K562 (cell line): ENCODE measurements around the gene ASB18. TPM values are rescaled to one million over a fixed set of nuclear protein-coding genes. Genes with fewer than 3 reads are reported as not detected.

ENCODE experiments used
- ATAC-seq: fragments of 200-7000 bp; cut with Tn5 transposase; 3 replicates; pipeline ENCODE4 v1.9.1; 2020; ENCODE audit warnings: moderate library complexity
- BruUV-seq: library from RNA; stranded (reverse); fragments of 400-500 nt; replicated peaks from 2 replicates; lab custom pipeline; 2021; lab: Mats Ljungman, UMichigan
- CTCF ChIA-PET: fragments of 300-600 bp; formaldehyde crosslinking; extraction: SDS; loops from one replicate; lab custom pipeline; 2021; ENCODE audit warnings: low intra/inter-chr PET ratio; lab: Yijun Ruan, JAX
- POLR2A ChIA-PET: fragments of 300-600, 350-650 bp; sonication (Branson Sonifier 250); formaldehyde crosslinking; extraction: SDS; loops from one replicate; lab custom pipeline; 2021; ENCODE audit warnings: antibody characterized with exemption, inconsistent platforms; lab: Yijun Ruan, JAX
- DNase-seq, 4 experiments: peaks; one replicate each; pipeline versions ENCODE4 v3.0.0 to v3.0.0-alpha.2; 2011 to 2018; ENCODE audit warnings: low spot score in 3 of 4, mixed read lengths in 3 of 4; ENCODE audit errors: extremely low read depth in 1 of 4
- FAIRE-seq: peaks from 2 replicates; lab custom pipeline; 2011; peaks lifted over from hg19 to GRCh38; lab: Jason Lieb, UNC
- H2AFZ ChIP-seq: 2 replicates; pipeline ENCODE4 v1.6.0; 2011; ENCODE audit warnings: low read depth, low read length, control low read depth, inconsistent platforms
- H3K27ac ChIP-seq: fragments of 200-600 bp; 3 replicates; pipeline ENCODE4 v1.8.0; 2011; ENCODE audit warnings: low read depth, mild to moderate bottlenecking, control low read depth, inconsistent platforms, low read length, moderate library complexity, mixed read lengths; ENCODE audit errors: extremely low read depth
- H3K27me3 ChIP-seq, 2 experiments: fragments of 300-600 bp in 1 of 2; 2 replicates in 1 of 2; 3 replicates in 1 of 2; pipeline versions ENCODE4 v1.6.0 to v1.8.0; 2011; ENCODE audit warnings: inconsistent platforms in 2 of 2, low read length in 2 of 2, mild to moderate bottlenecking in 1 of 2, mixed read lengths in 1 of 2, moderate library complexity in 1 of 2; ENCODE audit not compliant: control insufficient read depth in 2 of 2, insufficient read depth in 2 of 2
- H3K36me3 ChIP-seq: fragments of 300-600 bp; 3 replicates; pipeline ENCODE4 v1.8.0; 2011; ENCODE audit warnings: mild to moderate bottlenecking, low read length, inconsistent platforms; ENCODE audit not compliant: control insufficient read depth, insufficient read depth
- H3K4me1 ChIP-seq, 2 experiments: fragments of 200-600 bp in 1 of 2; replicated peaks in 1 of 2; 2 replicates in 1 of 2; 3 replicates in 1 of 2; pipeline versions ENCODE4 v1.5.1 to v1.8.0; 2011; ENCODE audit warnings: inconsistent platforms in 2 of 2, low read length in 2 of 2, mild to moderate bottlenecking in 1 of 2, mixed read lengths in 1 of 2, moderate library complexity in 1 of 2; ENCODE audit not compliant: control insufficient read depth in 2 of 2, insufficient read depth in 2 of 2
- H3K4me2 ChIP-seq: 2 replicates; pipeline ENCODE4 v1.6.1; 2011; ENCODE audit warnings: low read length, control low read depth, inconsistent platforms, mixed read lengths; ENCODE audit not compliant: insufficient read depth
- H3K4me3 ChIP-seq: fragments of 200-600 bp; sonication (generic), shearing (Covaris generic); 2 replicates; pipeline ENCODE4 v1.5.1; 2016; ENCODE audit warnings: control low read depth, inconsistent platforms
- H3K79me2 ChIP-seq: fragments of 200-600 bp; 3 replicates; pipeline ENCODE4 v1.8.0; 2011; ENCODE audit warnings: low read length, inconsistent platforms; ENCODE audit not compliant: control insufficient read depth, insufficient read depth
- H3K9ac ChIP-seq, 2 experiments: 2 replicates each; pipeline versions ENCODE4 v1.6.0 to v1.6.1; 2011; ENCODE audit warnings: low read depth in 2 of 2, low read length in 2 of 2, control low read depth in 1 of 2, inconsistent platforms in 1 of 2, mild to moderate bottlenecking in 1 of 2, mixed read lengths in 1 of 2; ENCODE audit not compliant: insufficient read depth in 1 of 2
- H3K9me1 ChIP-seq: one replicate; pipeline ENCODE4 v1.6.0; 2011; ENCODE audit warnings: inconsistent platforms, mild to moderate bottlenecking, low read length, moderate library complexity; ENCODE audit not compliant: control insufficient read depth, insufficient read depth
- H3K9me3 ChIP-seq: replicated peaks from 2 replicates; pipeline ENCODE4 v1.5.1; 2011; ENCODE audit warnings: low read depth, low read length, inconsistent platforms; ENCODE audit not compliant: control insufficient read depth, insufficient read depth
- H4K20me1 ChIP-seq: replicated peaks from 2 replicates; pipeline ENCODE4 v1.6.1; 2011; ENCODE audit warnings: low read length, inconsistent platforms, mixed read lengths; ENCODE audit not compliant: control insufficient read depth, insufficient read depth
- POLR2G ChIP-seq: fragments of 200-400 bp; formaldehyde crosslinking; IDR thresholded peaks from 2 replicates; pipeline ENCODE4 v1.6.1; 2017; ENCODE audit warnings: low read depth, mild to moderate bottlenecking, antibody characterized with exemption, low read length, moderate library complexity
- SMAD1 ChIP-seq: fragments of 150-350 bp; IDR thresholded peaks from 2 replicates; pipeline ENCODE4 v1.6.1; 2014; ENCODE audit warnings: low read length, low read depth; ENCODE audit not compliant: partially characterized antibody
- SPI1 ChIP-seq: IDR thresholded peaks from 2 replicates; pipeline ENCODE4 v1.6.1; 2011; ENCODE audit warnings: low read depth, low read length, control low read depth, borderline replicate concordance
- ZNF445 ChIP-seq: fragments of 250-450 bp; sonication (Bioruptor Pico); IDR thresholded peaks from 2 replicates; pipeline ENCODE4 v1.4.0; 2020; ENCODE audit warnings: low read depth, mild to moderate bottlenecking, moderate library complexity
- ZNF766 ChIP-seq: fragments of 200-800 bp; sonication (Bioruptor generic); conservative IDR thresholded peaks from 2 replicates; pipeline ENCODE4 v1.6.1; 2016; ENCODE audit warnings: missing genetic modification characterization, missing compliant biosample characterization
- WGBS: fragments of 100-300 bp; shearing (Covaris generic); methylation state at CpG from one replicate; pipeline ENCODE4 v1.1.6; 2016; ENCODE audit warnings: low coverage, mixed read lengths; ENCODE audit not compliant: insufficient coverage; ENCODE audit errors: missing lambda C conversion rate; 5-methylcytosine and 5-hydroxymethylcytosine counted together
- in situ Hi-C: fragments of 300-500 bp; cut with MboI; formaldehyde crosslinking; loops from 4 replicates; pipeline ENCODE4 v1.15.0; 2018; ENCODE audit warnings: inconsistent platforms, mixed read lengths
- intact Hi-C: fragments of 100-400 bp; cut with micrococcal nuclease; formaldehyde crosslinking; loops from 2 replicates; pipeline ENCODE4 v1.14.2; 2022
- polyA plus RNA-seq, 8 experiments: library from polyadenylated mRNA; depleted of rRNA in 4 of 8; stranded (reverse) in 5 of 8; unstranded in 3 of 8; fragments of >200 nt; fragmentation: Nextera tagmentation in 2 of 8; fragmentation: Illumina TruSeq in 1 of 8; extraction: Ambion mirVana in 2 of 8; extraction: Trizol in 1 of 8; gene quantifications; 2 replicates each; pipeline versions ENCODE4 v1.2.1 to v1.2.3, GENCODE V29; 2011 to 2014; ENCODE audit warnings: inconsistent platforms in 1 of 8, missing spikeins in 1 of 8
- total RNA-seq, 7 experiments: library from RNA; depleted of rRNA in 6 of 7; stranded (reverse); fragments of >200 nt in 6 of 7; fragmentation: Illumina TruSeq in 2 of 7; extraction: Trizol in 2 of 7; gene quantifications; 2 replicates each; pipeline versions ENCODE4 v1.2.1 to v1.2.3, GENCODE V29; 2011 to 2021; ENCODE audit warnings: low replicate concordance in 1 of 7
- TF ChIP-seq, protein P1 (sequence below), 2 experiments: IDR thresholded peaks in 1 of 2; conservative IDR thresholded peaks in 1 of 2; 2 replicates each; pipeline ENCODE4 v1.6.1; 2016; ENCODE audit warnings: low read depth in 2 of 2, mild to moderate bottlenecking in 1 of 2, missing compliant biosample characterization in 1 of 2, missing genetic modification characterization in 1 of 2, moderate library complexity in 1 of 2
- TF ChIP-seq, protein P2 (sequence below), 2 experiments: fragments of 450-650 bp; IDR thresholded peaks; 2 replicates each; pipeline ENCODE4 v1.6.1; 2016; ENCODE audit warnings: mild to moderate bottlenecking in 2 of 2, borderline replicate concordance in 1 of 2, low read depth in 1 of 2, moderate library complexity in 1 of 2

The ASB18 gene
- total and polyA plus RNA-seq, 9 of the 15 experiments (the other 6 are each of a cell fraction or from before 2014, with no cell fraction given) = not detected

DNA sequence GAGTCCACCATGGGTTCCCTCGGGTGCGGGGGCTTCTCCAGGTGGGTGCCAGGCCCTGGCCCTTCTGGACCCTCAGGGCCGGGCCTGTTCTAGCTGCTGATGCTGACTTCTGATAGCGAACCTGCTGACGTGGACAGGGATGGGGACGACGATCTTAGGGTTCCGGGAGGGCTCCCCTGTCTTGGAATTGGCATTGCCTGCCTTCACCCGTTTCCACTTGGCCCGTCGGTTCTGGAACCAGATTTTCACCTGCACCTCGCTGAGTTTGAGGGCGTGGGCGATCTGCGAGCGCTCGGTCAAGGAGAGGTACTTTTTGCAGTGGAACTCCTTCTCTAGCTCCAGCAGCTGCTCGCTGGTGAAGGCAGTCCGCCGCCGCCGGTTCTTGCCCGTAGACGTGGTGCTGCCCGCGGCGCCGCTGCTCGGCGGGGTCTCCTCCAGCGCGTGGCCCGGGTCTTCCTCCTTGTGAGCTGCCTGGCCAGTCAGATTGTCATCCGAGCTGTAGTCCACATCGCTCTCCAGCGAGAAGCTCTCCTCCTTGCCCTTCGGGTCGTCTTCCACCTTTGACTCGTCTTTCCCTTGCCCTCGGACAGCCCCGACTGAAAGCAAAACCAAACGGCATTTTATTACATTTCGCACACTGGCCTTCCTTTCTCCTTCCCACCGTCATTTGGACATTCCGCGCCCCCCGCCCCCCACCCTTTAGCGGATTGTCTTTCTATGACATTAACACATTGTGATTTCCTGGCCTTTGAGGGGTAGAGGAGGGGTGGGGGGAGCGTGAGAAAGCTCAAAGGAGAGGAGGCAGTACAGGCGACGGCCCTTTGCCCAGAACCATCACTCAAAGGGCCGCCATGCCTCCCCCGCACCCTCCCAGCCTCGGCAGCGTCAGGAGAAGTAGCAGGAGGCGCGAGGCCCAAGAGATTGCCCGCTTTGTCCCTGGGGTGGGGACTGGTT lies 98.1 kb downstream of the ASB18 start:
- Histone ChIP-seq H2AFZ (no peak overlapping the region), H3K4me2 (no peak overlapping the region), H3K36me3 (no peaks in the 10 kb centered on the region), H3K79me2 (no peaks in the 10 kb centered on the region), H3K4me3 (no peak overlapping the region), H3K9ac (no peak overlapping the region), H3K9me1 (no peaks in the 10 kb centered on the region), H3K9me3 (no peaks in the 10 kb centered on the region), H3K4me1 (peaks cover 0 to 25% of the 10 kb centered on the region in 2 experiments; a peak in 2 of 5 replicates), H3K27me3 (peaks cover 0 to 13% of the 10 kb centered on the region in 2 experiments; a peak in 2 of 5 replicates), H3K27ac (no peak overlapping the region), H4K20me1 (no peaks in the 10 kb centered on the region)
- no peak for FAIRE-seq
- no peak for DNase-seq
- BruUV-seq = no TSS peak
- CTCF ChIA-PET = no interaction called here
- no peak for ATAC-seq
- POLR2A ChIA-PET = no interaction called here
- in situ Hi-C loops = no loop called here
- WGBS = 79% methylated on average over 15 of the region's 58 CpGs
- intact Hi-C loops = no loop called here
- TF ChIP-seq SPI1 (no peak), ZNF445 (CRISPR knock-in tag) (no peak), POLR2G (no peak), SMAD1 (no peak), ZNF766 (CRISPR knock-in tag) (no peak)
- TF ChIP-seq, protein P1, sequence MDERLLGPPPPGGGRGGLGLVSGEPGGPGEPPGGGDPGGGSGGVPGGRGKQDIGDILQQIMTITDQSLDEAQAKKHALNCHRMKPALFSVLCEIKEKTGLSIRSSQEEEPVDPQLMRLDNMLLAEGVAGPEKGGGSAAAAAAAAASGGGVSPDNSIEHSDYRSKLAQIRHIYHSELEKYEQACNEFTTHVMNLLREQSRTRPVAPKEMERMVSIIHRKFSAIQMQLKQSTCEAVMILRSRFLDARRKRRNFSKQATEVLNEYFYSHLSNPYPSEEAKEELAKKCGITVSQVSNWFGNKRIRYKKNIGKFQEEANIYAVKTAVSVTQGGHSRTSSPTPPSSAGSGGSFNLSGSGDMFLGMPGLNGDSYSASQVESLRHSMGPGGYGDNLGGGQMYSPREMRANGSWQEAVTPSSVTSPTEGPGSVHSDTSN (CRISPR knock-in tag; IDR thresholded peaks at IDR 0.05; ENCODE audit: low read depth) = no peak
- TF ChIP-seq, protein P1 (tag; conservative IDR thresholded peaks at IDR 0.05; ENCODE audit: low read depth) = no peak
- TF ChIP-seq, protein P2, sequence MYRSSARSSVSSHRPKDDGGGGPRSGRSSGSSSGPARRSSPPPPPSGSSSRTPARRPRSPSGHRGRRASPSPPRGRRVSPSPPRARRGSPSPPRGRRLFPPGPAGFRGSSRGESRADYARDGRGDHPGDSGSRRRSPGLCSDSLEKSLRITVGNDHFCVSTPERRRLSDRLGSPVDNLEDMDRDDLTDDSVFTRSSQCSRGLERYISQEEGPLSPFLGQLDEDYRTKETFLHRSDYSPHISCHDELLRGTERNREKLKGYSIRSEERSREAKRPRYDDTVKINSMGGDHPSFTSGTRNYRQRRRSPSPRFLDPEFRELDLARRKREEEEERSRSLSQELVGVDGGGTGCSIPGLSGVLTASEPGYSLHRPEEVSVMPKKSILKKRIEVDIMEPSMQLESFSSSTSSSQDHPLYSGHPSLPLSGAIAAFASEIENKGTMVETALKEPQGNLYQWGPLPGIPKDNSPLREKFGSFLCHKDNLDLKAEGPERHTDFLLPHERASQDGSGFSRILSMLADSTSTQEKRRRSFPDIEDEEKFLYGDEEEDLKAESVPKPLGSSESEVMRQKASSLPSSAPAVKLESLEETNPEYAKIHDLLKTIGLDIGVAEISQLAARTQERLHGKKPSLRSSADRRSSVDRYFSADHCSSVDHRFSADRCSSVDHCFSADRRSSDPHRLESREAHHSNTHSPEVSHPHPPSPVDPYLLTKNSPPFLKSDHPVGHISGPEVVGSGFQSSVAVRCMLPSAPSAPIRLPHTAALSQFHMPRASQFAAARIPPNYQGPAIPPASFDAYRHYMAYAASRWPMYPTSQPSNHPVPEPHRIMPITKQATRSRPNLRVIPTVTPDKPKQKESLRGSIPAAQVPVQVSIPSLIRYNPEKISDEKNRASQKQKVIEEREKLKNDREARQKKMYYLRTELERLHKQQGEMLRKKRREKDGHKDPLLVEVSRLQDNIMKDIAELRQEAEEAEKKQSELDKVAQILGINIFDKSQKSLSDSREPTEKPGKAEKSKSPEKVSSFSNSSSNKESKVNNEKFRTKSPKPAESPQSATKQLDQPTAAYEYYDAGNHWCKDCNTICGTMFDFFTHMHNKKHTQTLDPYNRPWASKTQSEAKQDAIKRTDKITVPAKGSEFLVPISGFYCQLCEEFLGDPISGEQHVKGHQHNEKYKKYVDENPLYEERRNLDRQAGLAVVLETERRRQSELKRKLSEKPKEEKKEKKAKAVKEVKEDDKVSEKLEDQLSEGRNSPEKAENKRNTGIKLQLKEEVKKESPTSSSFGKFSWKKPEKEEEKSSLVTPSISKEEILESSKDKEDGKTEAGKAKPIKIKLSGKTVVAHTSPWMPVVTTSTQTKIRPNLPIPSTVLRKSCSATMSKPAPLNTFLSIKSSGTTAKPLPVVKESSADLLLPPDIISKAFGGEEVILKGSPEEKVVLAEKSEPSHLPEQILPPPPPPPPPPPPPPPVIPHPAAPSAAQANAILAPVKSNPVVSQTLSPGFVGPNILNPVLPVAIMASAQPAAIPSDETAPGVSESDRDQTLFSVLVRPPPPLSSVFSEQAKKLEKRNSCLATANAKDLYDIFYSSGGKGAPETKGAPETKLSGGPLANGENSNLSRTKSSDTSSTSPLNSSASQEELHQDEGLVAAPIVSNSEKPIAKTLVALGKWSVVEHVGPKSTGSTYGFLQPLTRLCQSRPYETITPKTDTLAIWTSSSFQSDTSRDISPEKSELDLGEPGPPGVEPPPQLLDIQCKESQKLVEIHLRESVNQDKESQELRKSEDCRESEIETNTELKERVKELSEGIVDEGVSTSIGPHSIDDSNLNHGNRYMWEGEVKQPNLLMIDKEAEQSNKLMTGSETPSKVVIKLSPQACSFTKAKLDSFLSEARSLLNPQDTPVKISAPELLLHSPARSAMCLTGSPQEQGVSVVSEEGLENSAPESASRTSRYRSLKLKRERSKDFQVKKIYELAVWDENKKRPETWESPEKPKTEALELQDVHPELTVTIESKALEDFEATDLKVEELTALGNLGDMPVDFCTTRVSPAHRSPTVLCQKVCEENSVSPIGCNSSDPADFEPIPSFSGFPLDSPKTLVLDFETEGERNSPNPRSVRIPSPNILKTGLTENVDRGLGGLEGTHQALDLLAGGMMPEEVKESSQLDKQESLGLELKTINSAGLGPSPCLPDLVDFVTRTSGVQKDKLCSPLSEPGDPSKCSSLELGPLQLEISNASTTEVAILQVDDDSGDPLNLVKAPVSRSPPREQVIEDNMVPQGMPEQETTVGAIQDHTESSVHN (IDR thresholded peaks at IDR 0.05; ENCODE audit: borderline replicate concordance in 1 of 2, low read depth in 1 of 2) = no peak
